Measurements from ENCODE around the gene NTM. TPM values are rescaled to one million over a fixed set of nuclear protein-coding genes. Genes with fewer than 3 reads are reported as not detected.

Gene NTM
- total RNA-seq, 1 donor from 2014 or later, result 3.4 TPM

DNA sequence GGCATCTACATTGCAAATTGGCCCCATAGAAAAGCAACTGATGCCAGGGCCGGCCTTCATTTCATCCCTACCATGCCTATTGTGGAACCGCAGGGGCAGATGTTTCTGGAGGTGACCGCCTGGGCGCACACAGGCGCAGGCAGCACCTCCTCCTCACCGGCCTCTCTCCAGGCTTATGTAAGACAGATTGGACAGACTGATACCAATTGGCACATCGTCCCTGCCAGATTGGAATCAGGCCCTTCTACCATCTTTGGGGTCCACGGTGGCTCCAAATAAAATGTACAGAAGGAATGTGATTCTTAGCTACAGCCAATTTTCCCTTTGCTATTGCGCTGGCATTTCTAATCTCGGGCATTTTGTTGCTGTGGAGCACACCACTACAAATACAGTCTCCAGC is 732.6 kb downstream of the NTM start:
- intact Hi-C loops (cut with DNase I), result no loop called here
- no peak for DNase-seq (ENCODE audit: low spot score)

DNA sequence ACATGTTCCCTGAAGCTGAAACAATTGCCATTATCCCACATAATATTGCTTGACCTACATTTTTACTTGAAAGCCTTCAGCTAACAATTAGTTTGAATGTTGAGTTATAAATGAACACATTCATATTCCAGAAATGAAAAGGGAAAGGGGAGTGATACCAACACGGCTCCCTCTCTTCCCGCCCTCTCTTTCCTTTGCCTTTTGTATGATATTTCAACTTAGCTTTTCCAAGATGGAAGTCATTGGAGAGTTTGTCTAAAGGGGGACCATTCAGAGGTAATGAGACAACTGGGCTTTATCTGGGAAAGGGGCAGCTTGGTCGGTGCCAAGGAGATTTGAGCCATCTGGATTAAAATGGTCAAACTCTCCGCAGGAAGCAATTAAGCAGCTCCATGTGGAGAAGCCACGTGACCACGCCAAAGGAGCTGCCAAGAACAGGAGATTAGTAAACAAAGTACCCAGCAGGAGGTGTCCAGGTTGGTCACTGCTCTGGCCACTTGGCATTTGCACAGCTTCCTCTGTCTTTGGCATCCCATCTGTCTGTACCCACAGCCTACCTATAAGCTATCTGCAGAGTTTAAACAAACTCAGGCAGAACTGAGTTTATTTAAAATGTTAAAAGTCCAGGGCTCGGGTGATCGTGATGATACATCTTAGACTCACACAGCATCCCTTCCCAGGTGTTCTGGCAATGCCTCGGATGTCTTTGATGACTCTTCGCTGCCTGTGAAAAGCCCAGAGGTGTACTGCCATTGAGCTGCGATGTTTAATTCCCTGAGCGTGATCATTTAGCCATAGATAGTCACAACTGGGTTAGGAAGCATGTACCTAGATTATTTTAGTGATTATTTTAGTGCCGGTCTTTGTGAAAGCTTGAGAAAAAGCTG is 735.9 kb downstream of the NTM start:
- intact Hi-C loops (cut with DNase I), result no loop called here
- DNase-seq (ENCODE audit: low spot score), result no peak

DNA sequence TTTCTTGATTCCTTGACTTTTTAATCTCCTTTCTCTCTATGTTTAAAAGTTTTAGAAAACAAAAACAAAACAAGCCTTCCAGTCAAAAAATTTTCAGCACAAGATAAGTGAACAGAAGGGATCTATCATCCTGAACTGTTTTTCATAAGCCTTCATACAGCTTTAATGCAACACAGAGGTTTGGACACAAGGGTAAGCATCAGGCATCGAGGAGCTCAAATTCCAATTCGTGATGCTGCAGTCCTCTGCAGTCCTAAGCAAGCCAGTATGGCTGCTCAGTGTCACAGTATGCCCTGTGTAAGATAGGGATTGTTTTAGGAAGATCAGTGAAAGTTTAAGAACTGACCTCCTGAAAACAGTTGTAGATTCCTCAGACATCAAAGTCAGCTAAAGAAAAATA is 740.9 kb downstream of the NTM start:
- DNase-seq (ENCODE audit: low spot score), result no peak
- intact Hi-C loops (cut with DNase I), result loop anchor here (5.0 kb wide), 1 partner anchor 291 kb away; no protein-coding TSS in a partner anchor

DNA sequence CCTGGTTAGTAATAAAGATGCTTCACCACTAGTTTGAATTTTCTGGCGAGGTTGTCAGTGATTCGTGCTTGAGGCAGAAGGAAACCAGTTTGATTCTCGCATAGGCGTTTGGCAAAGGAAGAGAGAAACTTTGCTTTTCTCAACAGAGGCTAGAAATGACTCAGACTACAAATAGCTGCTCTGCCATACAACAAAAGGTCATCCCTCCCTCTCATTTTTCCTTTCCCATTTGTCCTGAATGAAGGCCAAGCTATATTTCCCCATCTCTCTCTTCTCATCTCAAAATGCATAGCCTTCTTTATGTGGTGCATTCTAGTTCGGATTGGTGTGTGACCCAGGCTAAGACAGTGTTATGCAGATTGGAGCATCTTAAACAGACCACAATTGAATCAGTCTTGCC is 741.4 kb downstream of the NTM start:
- intact Hi-C loops (cut with DNase I), result loop anchor here (5.0 kb wide), 1 partner anchor 290 kb away; no protein-coding TSS in a partner anchor
- DNase-seq (ENCODE audit: low spot score), result no peak

DNA sequence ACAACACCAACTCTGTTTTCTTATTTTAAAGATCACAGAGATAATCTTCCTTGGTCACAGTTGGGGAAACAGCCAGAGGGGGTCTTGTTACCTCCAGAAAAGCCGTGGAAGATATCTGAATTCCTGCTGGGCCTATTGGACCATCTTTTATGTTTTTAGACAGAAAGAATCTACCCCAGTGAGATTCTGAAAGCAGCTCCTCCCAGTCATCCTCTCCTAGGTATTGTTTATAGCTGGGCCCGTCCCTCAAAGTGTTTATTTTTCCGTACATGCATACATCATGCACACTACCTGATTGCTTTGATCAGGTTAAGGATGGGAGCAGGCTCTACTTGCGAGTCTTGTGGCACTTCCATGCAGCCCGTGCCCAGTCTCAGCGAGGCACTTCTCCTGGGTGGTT is 742.4 kb downstream of the NTM start:
- intact Hi-C loops (cut with DNase I), result loop anchor here (5.0 kb wide), 1 partner anchor 289 kb away; no protein-coding TSS in a partner anchor
- DNase-seq (ENCODE audit: low spot score), result no peak

DNA sequence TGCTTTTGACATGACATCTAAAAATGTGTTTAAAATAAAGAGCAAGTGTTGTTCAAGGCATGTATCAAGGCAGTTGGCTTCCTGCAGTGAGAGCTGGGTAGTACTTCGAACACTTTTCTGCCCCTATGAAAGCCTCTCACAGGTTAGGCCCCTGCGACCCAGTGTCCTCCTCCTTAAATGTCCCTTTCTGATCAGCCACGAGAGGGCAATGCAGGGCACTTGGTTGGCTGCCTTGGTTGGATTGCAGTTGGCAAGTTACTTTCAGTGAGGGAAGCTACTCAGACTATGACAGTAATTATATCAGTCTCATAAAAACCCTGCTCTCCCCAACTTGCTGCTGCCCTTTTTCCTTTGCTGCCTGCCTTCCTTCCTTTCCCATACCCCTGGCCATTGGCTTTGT is 743.8 kb downstream of the NTM start:
- intact Hi-C loops (cut with DNase I), result loop anchor here (5.0 kb wide), 1 partner anchor 288 kb away; no protein-coding TSS in a partner anchor
- no peak for DNase-seq (ENCODE audit: low spot score)

DNA sequence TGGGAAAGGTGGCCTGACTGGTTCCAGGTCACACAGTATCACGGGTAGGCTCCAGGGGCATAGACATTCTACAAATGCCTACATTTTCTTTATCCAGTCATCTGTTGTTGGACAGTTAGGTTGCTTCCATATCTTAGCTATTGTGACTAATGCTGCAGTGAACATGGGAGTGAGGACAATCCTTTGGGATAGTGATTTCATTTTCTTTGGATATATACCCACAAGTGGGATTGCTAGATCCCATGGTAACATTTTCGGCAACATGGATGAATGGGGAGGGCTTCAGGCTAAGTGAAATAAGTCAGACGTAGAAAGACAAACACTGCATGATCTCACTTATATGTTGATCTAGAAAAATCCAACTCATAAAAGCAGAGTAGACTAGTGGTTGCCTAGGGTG is 744.3 kb downstream of the NTM start:
- intact Hi-C loops (cut with DNase I), result loop anchor here (5.0 kb wide), 1 partner anchor 288 kb away; no protein-coding TSS in a partner anchor
- no peak for DNase-seq (ENCODE audit: low spot score)

DNA sequence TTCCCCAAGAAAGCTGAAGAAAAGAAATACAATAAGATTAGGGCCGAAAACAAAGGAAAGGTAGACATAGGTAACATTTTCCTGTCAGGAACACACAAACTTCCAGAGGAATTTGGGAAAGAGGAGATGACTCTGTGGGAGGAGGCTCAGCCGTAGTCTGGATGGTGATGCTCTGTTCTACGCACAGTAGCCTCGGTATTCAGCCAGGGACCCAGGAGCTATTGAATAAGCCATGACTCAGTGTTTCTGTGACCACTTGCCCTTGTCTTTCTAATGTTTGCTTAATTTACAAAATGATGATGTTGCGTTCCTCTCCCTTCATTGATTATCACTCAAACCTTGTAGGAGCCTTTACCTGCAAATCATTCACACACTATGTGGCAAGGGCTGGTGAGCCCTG is 745.0 kb downstream of the NTM start:
- no peak for DNase-seq (ENCODE audit: low spot score)
- intact Hi-C loops (cut with DNase I), result no loop called here

DNA sequence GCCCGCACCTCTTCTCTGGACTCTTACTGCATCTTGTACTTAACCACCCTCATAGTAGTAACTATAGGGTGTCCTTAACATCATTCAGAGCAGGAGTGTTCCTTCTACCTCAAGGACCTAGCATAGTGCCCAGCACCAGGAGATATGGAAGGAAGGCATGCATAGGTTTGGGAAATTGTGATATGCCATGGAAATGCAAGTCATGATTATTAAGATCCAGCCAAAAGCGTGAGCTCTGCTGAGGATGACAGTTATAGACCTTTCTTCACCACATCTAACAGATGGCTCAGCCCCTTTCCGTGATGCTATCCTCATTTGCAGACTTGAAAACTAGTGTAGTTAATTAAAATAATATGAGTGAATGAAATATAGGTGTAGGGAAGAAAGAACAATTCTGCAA is 746.1 kb downstream of the NTM start:
- no peak for DNase-seq (ENCODE audit: low spot score)

DNA sequence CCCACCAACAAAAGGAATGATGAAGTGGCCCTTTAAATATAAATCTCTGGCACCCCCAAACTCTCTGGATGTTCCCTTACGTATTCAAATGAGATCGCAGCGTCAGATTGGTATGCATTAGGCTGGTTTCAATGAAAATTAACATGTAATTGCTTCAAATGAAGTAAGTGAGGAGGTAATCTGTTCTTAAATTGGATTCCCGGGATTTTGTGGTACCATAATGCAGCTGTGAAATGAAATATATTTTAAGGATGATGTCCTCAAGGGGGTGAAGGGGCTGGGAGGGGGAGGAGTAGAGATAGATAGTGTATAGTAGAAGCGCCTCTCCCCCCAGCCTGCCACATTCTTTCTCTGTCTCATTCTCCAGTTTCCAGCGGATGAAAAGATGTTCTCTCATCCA is 748.2 kb downstream of the NTM start:
- intact Hi-C loops (cut with DNase I), result no loop called here
- no peak for DNase-seq (ENCODE audit: low spot score)

More for the DNA sequence above, 746.1 kb downstream of the NTM start:
- intact Hi-C loops (cut with DNase I), result no loop called here

DNA sequence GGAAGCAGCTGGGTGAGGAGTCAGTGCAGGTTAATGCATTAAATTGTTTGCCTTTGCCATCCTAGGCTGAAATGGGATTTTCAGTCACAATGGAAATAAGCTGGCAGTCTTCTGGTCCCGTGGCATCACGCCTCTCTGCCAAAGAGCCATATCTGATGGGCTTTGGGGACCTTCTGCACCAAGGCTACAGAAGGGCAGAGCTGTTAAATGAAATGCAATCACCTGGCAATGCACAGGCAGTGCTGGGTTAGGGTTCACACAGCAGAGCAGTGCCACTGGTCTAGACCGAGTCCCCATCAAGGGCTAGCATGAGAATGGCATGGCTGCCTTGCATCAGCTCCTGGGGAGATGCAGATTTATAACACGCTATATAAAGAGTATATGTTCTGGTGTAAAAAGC is 749.2 kb downstream of the NTM start:
- intact Hi-C loops (cut with DNase I), result no loop called here
- no peak for DNase-seq (ENCODE audit: low spot score)

DNA sequence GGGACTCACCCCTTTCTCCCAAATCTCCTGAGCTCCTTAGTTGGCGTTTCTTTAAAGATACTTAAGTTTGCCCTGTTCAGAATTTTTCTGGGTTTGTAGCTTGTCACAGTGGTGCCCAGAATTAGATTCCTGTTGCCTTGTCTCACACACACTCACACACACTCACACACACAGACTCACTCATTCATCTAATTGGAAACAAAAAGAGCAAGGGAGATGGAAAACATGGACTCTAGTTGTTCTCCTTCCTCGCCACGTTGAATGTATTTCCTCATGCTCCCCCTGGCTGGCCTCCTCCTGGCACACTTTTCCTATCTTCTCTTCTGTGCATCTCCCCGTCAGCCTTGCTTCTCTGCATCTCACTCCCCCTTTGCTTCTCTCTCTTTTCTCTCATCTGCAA is 752.3 kb downstream of the NTM start:
- intact Hi-C loops (cut with DNase I), result no loop called here
- no peak for DNase-seq (ENCODE audit: low spot score)

DNA sequence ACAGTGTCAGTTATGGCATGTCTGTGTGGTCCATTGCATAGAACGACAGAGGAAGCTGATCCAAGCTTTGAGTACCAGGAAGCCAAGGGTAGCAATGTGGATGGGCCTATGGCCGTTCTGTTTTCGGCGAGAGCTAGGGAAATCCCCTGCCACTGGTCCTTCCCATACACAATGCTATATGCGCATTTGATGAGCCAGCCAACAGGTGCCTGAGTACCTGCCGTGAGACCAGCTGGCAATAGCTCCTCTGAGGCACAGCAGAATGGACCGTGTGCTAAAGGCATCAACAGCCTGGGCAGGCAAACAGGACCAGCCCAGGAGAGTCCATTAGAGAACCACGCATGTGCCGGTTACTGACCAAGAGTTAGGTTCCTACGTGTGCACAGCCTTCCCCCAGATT is 753.0 kb downstream of the NTM start:
- no peak for DNase-seq (ENCODE audit: low spot score)
- intact Hi-C loops (cut with DNase I), result no loop called here

DNA sequence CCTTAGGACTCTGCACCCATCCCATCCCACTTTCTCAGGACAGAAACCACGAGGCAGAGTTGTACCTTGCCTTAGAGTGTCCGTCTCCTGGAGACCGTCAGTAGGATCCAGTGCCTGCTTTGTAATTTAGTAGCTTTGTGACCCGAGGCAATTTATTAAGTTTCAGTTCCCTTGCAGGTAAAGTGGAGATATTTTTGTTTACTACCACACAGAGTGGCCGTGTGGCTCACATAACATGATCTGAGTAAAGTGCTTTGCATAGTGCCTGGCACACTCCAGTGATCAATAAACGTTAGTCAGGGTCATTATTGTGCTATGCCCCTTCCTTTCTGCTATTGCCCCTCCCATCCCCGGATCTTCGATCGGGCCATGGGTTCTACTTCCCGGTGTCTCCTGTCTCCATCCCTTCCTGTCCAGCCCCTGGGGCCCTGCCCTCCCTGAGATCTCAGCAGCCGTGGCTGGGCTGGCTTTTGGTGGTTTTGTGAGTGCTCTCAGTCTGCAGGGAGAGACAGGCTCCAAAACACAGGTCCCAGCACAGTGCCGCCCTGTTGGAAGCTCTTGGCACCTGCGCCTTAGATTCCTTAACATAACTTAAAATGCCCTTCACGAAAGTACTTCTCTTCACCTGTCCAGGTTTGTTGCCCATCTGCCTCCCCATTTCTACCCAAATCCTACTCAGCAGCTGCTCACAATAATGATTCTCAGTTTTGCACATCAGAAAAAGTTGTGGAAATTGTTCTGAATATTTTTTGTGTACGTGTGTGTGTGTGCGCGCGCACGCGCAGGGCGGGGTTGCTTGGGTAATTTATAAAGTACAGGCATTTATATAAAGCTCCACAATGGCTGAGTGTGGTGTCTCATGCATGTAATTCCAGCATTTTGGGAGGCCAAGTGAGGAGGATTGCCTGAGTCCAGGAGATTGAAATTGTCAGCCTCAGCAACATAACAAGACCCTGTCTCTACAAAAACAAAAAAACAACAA is 753.7 kb downstream of the NTM start:
- DNase-seq (ENCODE audit: low spot score), result no peak
- intact Hi-C loops (cut with DNase I), result no loop called here

DNA sequence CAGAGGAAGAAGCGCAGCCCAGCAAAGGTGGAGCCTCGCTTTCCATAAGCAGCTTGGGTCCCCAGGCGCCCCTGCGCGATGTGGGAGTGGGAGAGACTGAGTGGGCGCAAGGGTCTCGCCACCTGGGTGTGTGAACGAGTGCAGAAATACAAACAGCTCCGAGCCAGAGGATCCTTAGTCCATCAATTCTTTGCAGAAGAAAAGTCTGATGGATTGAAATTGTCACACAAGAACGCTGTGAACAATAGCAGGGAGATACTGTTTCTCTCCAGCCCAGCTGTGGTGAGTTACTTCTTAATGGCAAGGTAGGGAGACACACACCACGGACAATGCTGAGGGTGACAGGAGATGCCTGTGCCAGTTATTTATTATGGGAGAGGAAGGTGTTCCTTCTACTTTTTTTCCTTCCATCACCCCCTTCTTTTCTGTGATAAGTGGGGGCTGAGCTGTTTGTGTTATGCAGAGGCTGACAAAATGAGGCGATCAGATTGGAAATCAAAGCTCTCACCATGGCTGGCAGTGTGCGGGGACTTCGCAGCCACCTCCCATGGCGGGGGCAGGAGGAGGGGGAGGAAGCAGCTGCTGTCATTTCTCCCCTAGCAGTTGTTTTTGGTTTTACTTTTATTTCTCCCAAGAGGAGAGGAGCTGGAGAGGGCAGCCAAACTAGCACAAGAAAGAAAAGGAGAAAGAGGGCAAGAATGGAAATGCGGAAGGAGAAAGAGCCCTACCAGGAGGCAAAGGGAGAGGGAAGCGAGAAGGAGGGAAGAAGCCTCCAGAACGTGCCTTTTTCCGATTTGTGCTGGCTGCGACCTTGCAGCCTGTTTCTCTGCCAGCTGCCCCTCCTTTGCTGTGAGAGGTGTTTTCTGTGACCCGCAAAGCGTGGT is 755.8 kb downstream of the NTM start:
- intact Hi-C loops (cut with DNase I), result loop anchor here (2.0 to 5.0 kb wide), 2 partner anchors 214 to 259 kb away; no protein-coding TSS in a partner anchor
- no peak for DNase-seq (ENCODE audit: low spot score)

DNA sequence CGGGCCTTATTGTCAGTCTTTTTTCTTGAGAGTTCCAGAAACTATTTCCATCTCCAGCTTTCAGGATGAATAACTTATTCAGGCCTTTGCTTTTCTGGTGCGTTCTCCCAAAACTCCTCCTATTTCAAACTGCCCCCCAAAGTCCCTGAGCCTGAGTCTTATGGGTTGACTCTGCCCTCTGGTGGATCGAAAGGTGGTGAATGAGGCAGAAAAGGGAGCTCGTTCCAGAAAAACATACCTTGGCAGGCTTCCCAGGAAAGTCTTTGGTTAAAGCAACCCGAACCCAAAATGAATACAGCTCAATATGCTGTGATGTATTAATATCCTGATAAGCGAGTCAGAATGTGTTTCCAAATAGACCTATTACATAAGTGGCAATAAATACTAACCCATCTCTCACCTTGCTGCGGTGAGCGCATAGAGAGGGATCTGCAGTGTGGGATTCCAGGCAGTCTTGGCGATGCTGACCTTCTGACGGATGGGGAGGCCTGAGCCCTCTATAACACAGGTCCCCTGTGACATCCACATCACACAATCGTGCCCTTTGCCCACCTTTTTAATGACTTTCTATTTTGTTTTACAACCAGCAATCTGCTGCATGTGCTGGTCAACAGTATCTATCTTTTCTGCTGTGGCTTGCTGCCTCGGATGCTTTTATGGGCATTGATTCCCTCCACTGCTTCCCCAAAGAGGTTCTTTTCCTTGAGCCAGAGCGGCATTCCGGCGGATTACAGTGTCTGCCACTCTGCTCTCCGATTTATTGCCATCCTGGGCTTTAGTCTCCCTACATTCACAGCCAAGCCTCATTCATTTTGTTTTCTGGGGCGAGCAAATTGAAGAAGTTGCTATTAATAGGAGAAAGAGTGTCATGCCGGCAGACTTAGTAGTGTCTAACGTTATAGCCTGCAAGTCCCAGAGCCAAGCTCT is 756.8 kb downstream of the NTM start:
- no peak for DNase-seq (ENCODE audit: low spot score)
- intact Hi-C loops (cut with DNase I), result loop anchor here (2.0 to 5.0 kb wide), 2 partner anchors 215 to 260 kb away; no protein-coding TSS in a partner anchor

DNA sequence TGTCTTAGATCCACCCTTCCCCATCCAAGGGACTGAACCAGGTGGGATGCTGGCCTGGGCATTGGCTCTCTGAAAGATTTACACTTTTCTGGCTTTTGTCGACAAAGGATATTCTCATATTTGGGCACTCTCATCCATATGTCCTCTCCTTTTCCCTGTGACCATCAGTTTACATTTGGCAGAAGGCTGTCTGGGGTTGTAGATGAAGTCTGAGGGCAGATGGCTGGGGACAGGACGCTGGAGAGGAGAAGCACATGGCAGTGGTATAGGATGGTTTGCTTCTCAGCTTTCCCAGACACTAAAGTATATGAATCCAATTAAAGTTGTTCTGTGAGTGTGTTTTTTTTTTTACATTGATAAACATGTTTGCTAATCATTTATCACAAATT is 757.5 kb downstream of the NTM start:
- intact Hi-C loops (cut with DNase I), result loop anchor here (2.0 to 5.0 kb wide), 2 partner anchors 216 to 261 kb away; no protein-coding TSS in a partner anchor
- no peak for DNase-seq (ENCODE audit: low spot score)

DNA sequence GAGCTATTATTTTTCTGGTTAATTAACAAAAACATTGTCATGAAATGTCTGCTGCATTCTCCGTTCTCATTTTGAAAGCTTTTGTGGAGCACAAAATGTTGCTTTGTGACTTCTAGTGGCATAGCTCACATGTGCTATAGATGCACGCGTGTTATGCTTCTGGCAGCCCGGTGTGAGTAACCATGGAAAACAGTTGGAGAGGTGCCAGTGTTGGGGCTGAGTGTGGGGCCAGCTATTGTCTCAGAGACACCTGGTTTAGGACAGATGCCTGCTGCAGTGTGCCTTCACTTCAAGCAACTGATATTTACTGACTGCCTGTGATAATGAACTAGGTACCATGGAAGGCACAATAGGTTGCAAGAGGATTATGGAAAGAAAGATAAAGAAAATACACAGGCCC is 760.6 kb downstream of the NTM start:
- no peak for DNase-seq (ENCODE audit: low spot score)
- intact Hi-C loops (cut with DNase I), result no loop called here
